ENCODE measurements around the gene FANCG.

Gene FANCG

DNA sequence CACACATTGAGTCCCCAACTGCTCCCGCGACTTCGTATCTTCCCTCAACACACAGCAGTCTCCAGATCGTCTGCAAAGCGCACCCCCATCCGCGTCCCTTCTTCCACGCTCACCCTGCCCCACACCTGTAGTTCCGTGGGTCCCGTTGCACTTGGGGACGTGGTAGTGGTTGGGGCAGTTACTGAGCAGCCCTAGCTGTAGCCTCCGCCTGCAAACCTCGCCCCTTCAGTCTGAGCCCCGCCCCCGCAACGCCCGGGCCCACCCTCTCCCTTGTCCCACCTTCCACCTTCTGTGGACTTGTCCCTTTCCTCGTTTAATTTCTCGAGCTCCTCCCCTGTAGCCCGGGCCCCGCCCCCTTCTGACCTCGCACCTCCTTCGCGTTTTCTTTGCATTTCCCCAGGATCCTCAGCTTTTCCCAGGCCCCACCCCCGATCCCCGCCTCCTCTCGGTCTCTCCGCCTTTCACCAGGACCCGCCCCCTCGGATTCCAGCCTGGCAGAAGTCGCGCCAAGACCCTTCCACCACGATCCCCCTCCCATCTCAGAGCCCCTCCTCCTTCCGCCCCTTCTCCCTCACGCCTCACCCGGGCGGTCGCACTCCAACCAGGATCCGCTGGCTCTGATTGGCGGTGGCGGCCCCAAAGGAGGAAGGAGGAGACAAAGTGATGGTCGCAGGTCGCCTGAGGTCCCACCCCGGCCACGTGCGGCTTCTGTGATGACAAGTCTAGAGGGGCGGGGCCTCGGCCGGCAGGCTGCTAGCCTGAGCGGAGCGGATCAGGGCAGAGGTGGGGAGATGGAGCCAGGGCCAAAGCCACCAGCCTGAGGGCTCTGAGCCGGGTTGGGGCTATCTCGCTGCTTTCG, 36.2 kb upstream of the FANCG start, which contains the start of gene ATOSB (continued):
- no peak for TF ChIP-seq ZNF214 (tag by site-specific recombination; IDR thresholded peaks at IDR 0.05; ENCODE audit: borderline replicate concordance)
- no peak for TF ChIP-seq REPIN1 (tag by site-specific recombination; IDR thresholded peaks at IDR 0.05; ENCODE audit: low read depth)
- TF ChIP-seq, protein P1, sequence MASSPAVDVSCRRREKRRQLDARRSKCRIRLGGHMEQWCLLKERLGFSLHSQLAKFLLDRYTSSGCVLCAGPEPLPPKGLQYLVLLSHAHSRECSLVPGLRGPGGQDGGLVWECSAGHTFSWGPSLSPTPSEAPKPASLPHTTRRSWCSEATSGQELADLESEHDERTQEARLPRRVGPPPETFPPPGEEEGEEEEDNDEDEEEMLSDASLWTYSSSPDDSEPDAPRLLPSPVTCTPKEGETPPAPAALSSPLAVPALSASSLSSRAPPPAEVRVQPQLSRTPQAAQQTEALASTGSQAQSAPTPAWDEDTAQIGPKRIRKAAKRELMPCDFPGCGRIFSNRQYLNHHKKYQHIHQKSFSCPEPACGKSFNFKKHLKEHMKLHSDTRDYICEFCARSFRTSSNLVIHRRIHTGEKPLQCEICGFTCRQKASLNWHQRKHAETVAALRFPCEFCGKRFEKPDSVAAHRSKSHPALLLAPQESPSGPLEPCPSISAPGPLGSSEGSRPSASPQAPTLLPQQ (tag by site-specific recombination; IDR thresholded peaks at IDR 0.05): peak; percentile 100
- TF ChIP-seq ZSCAN16 (tag by site-specific recombination; IDR thresholded peaks at IDR 0.05): no peak
- no peak for TF ChIP-seq BCL11B (tag by site-specific recombination; IDR thresholded peaks at IDR 0.05; ENCODE audit: low read depth)
- TF ChIP-seq ZNF701 (tag by site-specific recombination; IDR thresholded peaks at IDR 0.05): no peak
- no peak for TF ChIP-seq ZFP37 (tag by site-specific recombination; IDR thresholded peaks at IDR 0.05)
- TF ChIP-seq, protein P2, sequence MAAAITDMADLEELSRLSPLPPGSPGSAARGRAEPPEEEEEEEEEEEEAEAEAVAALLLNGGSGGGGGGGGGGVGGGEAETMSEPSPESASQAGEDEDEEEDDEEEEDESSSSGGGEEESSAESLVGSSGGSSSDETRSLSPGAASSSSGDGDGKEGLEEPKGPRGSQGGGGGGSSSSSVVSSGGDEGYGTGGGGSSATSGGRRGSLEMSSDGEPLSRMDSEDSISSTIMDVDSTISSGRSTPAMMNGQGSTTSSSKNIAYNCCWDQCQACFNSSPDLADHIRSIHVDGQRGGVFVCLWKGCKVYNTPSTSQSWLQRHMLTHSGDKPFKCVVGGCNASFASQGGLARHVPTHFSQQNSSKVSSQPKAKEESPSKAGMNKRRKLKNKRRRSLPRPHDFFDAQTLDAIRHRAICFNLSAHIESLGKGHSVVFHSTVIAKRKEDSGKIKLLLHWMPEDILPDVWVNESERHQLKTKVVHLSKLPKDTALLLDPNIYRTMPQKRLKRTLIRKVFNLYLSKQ (tag by site-specific recombination; IDR thresholded peaks at IDR 0.05; ENCODE audit: borderline replicate concordance): no peak
- TF ChIP-seq PRDM1 (tag by site-specific recombination; IDR thresholded peaks at IDR 0.05): 0 out of 2 replicates have a peak, but pooled peaks have one; percentile 32
- TF ChIP-seq, protein P3, sequence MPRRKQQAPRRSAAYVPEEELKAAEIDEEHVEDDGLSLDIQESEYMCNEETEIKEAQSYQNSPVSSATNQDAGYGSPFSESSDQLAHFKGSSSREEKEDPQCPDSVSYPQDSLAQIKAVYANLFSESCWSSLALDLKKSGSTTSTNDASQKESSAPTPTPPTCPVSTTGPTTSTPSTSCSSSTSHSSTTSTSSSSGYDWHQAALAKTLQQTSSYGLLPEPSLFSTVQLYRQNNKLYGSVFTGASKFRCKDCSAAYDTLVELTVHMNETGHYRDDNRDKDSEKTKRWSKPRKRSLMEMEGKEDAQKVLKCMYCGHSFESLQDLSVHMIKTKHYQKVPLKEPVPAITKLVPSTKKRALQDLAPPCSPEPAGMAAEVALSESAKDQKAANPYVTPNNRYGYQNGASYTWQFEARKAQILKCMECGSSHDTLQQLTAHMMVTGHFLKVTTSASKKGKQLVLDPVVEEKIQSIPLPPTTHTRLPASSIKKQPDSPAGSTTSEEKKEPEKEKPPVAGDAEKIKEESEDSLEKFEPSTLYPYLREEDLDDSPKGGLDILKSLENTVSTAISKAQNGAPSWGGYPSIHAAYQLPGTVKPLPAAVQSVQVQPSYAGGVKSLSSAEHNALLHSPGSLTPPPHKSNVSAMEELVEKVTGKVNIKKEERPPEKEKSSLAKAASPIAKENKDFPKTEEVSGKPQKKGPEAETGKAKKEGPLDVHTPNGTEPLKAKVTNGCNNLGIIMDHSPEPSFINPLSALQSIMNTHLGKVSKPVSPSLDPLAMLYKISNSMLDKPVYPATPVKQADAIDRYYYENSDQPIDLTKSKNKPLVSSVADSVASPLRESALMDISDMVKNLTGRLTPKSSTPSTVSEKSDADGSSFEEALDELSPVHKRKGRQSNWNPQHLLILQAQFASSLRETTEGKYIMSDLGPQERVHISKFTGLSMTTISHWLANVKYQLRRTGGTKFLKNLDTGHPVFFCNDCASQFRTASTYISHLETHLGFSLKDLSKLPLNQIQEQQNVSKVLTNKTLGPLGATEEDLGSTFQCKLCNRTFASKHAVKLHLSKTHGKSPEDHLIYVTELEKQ (tag by site-specific recombination; IDR thresholded peaks at IDR 0.05; ENCODE audit: borderline replicate concordance): no peak
- peak; percentile 38; the same call in 1 of the 2 replicates for TF ChIP-seq WT1 (tag by site-specific recombination; IDR thresholded peaks at IDR 0.05)
- no peak for TF ChIP-seq ZNF785 (tag by site-specific recombination; IDR thresholded peaks at IDR 0.05)
- TF ChIP-seq ZNF776 (tag by site-specific recombination; IDR thresholded peaks at IDR 0.05; ENCODE audit: borderline replicate concordance): no peak
- no peak for TF ChIP-seq ZNF132 (tag by site-specific recombination; IDR thresholded peaks at IDR 0.05; ENCODE audit: borderline replicate concordance)
- TF ChIP-seq ZNF560 (tag by site-specific recombination; IDR thresholded peaks at IDR 0.05; ENCODE audit: borderline replicate concordance): no peak
- no peak for TF ChIP-seq ZNF138 (tag by site-specific recombination; IDR thresholded peaks at IDR 0.05; ENCODE audit: borderline replicate concordance)
- TF ChIP-seq SP3 (tag by site-specific recombination; IDR thresholded peaks at IDR 0.05): peak; percentile 99
- TF ChIP-seq ZNF473 (tag by site-specific recombination; IDR thresholded peaks at IDR 0.05): no peak
- TF ChIP-seq ZNF48 (tag by site-specific recombination; IDR thresholded peaks at IDR 0.05): no peak
- TF ChIP-seq, protein P4, sequence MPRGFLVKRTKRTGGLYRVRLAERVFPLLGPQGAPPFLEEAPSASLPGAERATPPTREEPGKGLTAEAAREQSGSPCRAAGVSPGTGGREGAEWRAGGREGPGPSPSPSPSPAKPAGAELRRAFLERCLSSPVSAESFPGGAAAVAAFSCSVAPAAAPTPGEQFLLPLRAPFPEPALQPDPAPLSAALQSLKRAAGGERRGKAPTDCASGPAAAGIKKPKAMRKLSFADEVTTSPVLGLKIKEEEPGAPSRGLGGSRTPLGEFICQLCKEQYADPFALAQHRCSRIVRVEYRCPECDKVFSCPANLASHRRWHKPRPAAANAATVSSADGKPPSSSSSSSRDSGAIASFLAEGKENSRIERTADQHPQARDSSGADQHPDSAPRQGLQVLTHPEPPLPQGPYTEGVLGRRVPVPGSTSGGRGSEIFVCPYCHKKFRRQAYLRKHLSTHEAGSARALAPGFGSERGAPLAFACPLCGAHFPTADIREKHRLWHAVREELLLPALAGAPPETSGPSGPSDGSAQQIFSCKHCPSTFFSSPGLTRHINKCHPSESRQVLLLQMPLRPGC (tag by site-specific recombination; IDR thresholded peaks at IDR 0.05): no peak
- TF ChIP-seq, protein P5, sequence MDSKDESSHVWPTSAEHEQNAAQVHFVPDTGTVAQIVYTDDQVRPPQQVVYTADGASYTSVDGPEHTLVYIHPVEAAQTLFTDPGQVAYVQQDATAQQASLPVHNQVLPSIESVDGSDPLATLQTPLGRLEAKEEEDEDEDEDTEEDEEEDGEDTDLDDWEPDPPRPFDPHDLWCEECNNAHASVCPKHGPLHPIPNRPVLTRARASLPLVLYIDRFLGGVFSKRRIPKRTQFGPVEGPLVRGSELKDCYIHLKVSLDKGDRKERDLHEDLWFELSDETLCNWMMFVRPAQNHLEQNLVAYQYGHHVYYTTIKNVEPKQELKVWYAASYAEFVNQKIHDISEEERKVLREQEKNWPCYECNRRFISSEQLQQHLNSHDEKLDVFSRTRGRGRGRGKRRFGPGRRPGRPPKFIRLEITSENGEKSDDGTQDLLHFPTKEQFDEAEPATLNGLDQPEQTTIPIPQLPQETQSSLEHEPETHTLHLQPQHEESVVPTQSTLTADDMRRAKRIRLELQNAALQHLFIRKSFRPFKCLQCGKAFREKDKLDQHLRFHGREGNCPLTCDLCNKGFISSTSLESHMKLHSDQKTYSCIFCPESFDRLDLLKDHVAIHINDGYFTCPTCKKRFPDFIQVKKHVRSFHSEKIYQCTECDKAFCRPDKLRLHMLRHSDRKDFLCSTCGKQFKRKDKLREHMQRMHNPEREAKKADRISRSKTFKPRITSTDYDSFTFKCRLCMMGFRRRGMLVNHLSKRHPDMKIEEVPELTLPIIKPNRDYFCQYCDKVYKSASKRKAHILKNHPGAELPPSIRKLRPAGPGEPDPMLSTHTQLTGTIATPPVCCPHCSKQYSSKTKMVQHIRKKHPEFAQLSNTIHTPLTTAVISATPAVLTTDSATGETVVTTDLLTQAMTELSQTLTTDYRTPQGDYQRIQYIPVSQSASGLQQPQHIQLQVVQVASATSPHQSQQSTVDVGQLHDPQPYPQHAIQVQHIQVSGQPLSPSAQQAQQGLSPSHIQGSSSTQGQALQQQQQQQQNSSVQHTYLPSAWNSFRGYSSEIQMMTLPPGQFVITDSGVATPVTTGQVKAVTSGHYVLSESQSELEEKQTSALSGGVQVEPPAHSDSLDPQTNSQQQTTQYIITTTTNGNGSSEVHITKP (tag by site-specific recombination; IDR thresholded peaks at IDR 0.05): peak; percentile 70
- no peak for TF ChIP-seq MEIS1 (CRISPR knock-in tag; IDR thresholded peaks at IDR 0.05; ENCODE audit: borderline replicate concordance)
- no peak for TF ChIP-seq ZNF791 (tag by site-specific recombination; IDR thresholded peaks at IDR 0.05)
- no peak; the same call in none of the 2 replicates for TF ChIP-seq KLF1 (tag by site-specific recombination; IDR thresholded peaks at IDR 0.05)
- no peak for TF ChIP-seq HOXA7 (CRISPR knock-in tag; IDR thresholded peaks at IDR 0.05; ENCODE audit: borderline replicate concordance)
- peak; percentile 89 for TF ChIP-seq GLIS2 (tag by site-specific recombination; IDR thresholded peaks at IDR 0.05)
- 0 out of 2 replicates have a peak, but pooled peaks have one; percentile 45 for TF ChIP-seq KLF16 (tag by site-specific recombination; IDR thresholded peaks at IDR 0.05)
- TF ChIP-seq ZNF10 (tag by site-specific recombination; IDR thresholded peaks at IDR 0.05): no peak

Data from HEK293 (cell line).